Putamen (tissue), 1 donor: ENCODE measurements around the gene CHST1.

Experiments used
- DNase-seq: peaks from one replicate; pipeline ENCODE4 v3.0.0-alpha.2; 2016; ENCODE audit warnings: low spot score

Gene CHST1, protein sequence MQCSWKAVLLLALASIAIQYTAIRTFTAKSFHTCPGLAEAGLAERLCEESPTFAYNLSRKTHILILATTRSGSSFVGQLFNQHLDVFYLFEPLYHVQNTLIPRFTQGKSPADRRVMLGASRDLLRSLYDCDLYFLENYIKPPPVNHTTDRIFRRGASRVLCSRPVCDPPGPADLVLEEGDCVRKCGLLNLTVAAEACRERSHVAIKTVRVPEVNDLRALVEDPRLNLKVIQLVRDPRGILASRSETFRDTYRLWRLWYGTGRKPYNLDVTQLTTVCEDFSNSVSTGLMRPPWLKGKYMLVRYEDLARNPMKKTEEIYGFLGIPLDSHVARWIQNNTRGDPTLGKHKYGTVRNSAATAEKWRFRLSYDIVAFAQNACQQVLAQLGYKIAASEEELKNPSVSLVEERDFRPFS

GRCh38 chr11:45665206-45665932 lies at the start of gene CHST1:
Gene CHST1 (minus strand): TSS chr11:45665622. CDS start chr11:45650923, 14,699 bp downstream.
- peak; percentile 57 for DNase-seq

- DNase-seq: no peak
These were observed 48.2 kb upstream of the CHST1 start for GRCh38 chr11:45713573-45713972.

DNA sequence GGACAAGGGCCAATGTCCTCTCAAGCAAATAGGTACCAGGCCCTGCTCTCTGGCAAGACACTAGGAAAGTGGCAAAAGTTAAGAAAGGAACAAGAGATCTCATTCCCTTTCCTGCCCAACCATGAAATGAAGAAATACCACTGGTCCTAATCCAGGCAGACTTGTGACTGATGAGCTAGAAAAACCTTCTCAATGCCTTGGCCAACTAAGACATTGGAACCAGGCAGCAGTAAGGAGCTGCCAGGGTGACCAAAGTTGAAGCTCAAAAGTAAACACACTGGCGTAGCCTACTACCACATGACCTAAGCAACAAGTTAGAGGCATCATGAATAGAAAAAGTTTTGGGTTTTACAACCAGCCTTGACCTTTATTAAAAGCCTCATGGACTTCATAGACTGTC lies 45.1 kb upstream of the CHST1 start:
- DNase-seq: no peak

GRCh38 chr11:45708887-45709663 lies 43.7 kb upstream of the CHST1 start:
- no peak for DNase-seq

DNA sequence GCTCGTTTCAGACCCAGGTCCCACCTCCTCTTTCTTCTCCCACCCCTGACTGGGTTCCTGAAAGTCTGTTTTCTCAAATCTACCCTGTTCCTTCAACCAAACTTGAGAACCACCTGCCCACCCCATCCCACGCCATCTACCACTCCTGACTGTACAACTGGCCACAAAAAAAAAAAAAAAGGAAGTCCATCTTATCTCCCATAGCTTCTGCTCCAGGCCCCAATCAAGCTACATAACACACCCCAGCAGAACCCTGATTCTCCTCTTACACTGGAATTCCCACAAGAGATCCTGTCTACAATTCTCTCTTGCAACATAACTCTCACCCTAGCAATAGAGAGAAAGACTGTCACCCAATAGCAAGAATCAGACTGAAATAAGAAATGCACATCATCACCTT lies 39.2 kb upstream of the CHST1 start:
- no peak for DNase-seq

DNA sequence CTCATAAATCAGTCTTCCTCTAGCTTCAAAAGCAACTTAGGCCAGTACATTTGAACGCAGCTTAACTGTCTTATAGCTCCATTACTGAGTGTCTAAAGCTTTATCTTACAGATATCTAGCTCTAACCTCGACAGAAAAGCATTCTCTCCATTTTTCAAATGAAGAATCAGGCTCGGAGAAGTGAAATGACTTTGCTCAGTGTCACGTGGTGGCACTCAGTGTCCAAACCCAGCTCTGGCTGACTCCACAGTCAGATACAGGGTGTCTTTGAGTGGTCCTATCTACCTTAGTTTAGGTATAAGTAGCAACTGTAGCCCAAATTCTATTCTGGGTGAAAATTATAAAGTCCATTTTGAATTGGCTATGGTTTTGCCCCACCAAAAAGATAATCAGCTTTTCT lies 38.7 kb upstream of the CHST1 start:
- DNase-seq: no peak

DNA sequence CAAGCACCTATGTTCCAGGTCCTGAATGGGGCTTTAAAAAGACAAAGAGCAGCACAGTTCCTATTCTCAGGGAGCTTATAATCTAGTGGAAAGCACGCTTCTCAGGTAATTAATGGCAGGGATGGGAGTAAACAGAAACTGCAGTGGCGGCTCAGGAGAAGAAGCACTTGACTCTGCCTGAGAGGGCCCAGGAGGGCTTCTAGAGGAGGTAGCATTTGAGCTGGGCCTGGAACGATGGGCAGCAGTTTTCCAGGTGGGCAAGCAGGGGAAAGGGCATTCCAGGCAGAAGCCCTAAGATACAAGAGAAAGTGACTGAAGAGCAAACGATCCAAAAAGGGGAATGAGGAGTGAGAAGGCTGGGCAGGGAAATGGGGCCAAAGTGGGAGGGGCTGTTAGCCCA lies 37.1 kb upstream of the CHST1 start:
- no peak for DNase-seq

- no peak for DNase-seq
These were observed 33.5 kb upstream of the CHST1 start for GRCh38 chr11:45698777-45699497.

- no peak for DNase-seq
These were observed 27.5 kb upstream of the CHST1 start for GRCh38 chr11:45692808-45693453.

- DNase-seq: no peak
These were observed 23.1 kb upstream of the CHST1 start for GRCh38 chr11:45688472-45689033.

DNA sequence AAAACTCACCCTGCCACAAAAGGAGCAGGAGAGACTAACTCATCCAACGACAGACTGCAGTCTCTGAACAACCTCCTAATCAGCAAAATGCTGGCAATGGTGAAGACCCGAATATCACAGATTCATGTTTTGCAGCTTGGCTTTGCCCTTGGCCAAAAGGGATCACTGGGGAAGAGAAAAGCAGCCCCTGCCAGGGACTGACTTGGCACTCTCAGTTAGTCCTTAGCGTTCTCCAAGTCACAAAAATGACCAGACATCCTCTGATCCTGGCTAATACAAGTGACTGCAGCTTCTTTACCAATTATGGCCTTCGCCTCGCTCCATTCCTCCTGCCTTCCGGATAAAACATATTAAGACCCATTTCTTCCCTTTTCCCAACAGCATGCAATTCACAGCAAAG lies 22.4 kb upstream of the CHST1 start:
- DNase-seq: no peak

DNA sequence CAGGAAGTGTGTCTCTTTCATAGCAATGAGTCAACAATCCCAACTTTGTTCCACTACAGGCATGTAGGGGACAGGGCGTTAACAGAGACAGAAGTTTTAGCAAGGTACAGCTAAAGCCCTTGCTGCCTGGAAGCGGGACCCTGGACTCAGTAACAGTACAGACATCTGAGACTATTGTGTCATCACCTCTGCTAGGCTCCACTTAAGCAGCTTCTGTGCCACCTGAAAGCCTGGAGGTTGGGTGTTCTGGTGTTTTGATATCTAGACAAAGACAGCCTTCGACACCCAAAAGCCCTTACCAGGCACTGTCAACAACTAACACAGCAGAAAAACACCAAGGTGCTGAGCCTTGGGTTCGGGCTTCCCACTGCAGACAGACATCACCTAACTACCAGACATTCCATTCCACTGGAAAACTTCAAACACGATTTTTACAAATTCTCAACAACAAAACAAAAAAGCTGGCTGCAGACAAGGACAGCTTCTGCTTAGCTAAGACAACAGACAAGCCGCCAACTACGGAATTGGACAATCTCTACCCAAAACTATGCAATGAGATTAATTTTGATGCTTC lies 20.6 kb upstream of the CHST1 start:
- no peak for DNase-seq

GRCh38 chr11:45684440-45684839 lies 19.0 kb upstream of the CHST1 start:
- DNase-seq: no peak

DNA sequence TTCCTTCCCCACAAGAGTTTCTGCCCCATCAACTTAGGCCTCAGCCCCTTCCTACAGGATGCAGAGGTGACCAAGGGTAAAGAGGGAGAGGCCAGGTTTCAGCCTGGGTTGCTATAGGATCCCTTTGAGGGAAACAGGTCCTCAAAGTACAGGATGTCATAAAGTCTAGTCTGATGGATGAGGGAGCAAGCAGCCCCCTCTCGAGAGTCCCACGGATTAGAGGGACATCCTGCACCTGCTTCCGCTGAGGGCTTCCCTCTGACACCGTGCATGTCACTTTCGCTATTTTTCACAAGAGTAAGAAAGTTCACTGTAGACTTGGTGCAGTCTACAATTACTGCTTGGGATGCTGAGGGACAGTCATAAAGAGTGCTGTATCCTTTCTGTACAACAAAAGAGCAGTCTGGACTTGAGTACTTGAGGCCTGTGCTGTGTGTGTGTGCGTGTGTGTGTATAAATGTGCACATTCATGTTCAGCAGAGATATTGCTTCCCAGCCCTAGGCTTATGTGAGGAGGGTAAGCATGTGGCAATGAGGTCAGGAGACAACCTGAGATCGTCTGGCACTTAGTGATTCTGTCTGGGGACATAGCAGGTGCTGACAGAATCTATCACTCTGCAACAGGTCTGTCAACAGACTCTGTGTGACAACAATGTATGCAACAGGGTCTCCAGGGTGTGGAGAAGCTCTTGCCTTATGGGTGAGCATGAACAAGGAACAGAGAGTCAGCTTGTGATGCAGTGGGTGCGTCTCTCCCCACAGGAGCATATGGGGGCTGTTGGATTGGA lies 18.0 kb upstream of the CHST1 start:
- no peak for DNase-seq

- no peak for DNase-seq
These were observed 14.4 kb upstream of the CHST1 start for GRCh38 chr11:45679806-45680205.

DNA sequence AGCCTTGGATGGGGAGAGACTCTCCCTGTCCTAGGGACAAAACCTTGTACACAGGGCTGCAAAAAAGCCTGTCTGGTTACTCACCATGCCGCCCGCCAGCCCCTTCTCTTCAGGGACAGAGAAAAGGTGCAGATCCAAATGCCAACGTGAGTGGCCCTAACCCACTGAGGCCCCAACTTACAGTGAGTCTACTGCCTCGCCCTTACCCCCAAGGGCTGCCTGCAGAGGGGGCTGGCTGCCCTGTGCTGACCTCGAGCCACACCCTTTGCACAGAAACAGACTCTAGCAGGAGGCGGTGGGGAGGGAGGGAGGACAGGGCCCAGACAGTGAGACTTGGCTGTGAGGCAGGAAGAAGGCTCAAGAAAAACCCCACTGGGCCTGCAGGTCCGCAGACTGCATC lies 13.6 kb upstream of the CHST1 start:
- DNase-seq: no peak

DNA sequence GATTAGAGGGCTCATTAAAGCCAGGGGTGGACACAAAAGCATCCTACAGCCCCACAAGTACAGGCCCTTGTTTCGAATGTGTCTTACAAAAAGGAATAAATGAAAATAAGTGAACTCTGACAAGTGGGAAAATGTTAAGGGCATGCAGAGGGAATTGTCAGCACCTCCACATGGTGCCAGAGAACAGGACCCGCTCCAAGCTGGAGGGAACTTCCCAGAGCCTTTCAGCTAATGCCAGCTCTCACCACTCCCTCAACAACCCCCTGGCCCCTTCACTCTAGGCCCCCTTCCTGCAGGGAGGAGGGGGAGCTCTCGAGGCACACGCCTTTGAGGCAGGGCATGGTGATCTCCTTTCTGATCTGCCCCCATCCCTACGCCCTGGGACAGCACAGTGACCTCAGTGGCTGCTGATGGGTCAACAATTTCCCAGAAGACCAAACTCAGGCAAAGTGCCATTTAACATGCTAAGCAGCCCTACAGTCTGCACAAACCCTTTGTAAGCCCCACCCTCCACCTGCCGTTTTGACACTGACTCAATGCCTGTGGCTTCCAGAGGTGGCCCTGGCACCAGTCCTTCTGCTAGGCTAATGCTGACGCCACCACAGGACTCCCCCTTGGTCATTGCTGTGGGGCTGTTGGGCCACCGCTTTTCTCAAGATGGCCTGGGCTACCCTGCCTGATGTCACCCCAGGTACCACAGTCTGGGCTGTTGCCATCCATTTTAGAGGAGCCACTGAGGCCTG lies 12.5 kb upstream of the CHST1 start:
- no peak for DNase-seq

GRCh38 chr11:45676522-45677095 lies 11.2 kb upstream of the CHST1 start:
- DNase-seq: no peak

- no peak for DNase-seq
These were observed 10.2 kb upstream of the CHST1 start for GRCh38 chr11:45675646-45676045.
